Measurements from ENCODE around the gene ST6GAL1. TPM values are rescaled to one million over a fixed set of nuclear protein-coding genes. Genes with fewer than 3 reads are reported as not detected.

The ST6GAL1 gene
- polyA plus RNA-seq, 3 donors: 19.0 to 24.4 (median 20.5) TPM

DNA sequence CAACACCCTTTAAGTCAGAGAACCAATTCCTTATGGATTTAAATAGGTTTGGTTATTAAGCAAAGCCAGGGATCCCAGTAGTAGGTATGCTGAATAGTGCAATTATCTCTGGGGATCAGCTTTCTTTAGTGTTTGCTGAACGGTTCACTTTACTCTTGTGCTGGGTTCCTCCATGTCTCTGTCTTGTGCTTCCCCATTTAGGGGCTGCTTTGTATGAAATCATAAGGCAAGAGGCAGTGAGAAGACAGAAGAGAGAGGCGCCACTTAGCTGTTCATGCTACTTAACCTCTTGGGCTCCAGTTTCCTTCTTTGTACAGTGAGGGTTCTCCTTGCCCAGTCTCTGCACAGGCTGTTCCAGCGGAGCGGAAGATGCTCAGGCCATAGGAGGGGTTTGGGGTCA is 3.5 kb downstream of the ST6GAL1 start:
- Histone ChIP-seq H4K20me1 (ENCODE audit: insufficient read depth, low read length) (peaks cover 55% of the 10 kb centered on the region), H3K4me1 (ENCODE audit: control insufficient read depth in 1 of 2, insufficient read depth in 2 of 2, low read length in 2 of 2) (peaks cover 31 to 33% of the 10 kb centered on the region in 2 donors), H3K9me3 (replicated peaks in 1 of 2; ENCODE audit: control insufficient read depth in 1 of 2, insufficient read depth in 1 of 2, low read length in 2 of 2) (no peaks in the 10 kb centered on the region), H3K27me3 (ENCODE audit: control insufficient read depth in 2 of 2, insufficient read depth in 2 of 2, low read length in 2 of 2) (no peaks in the 10 kb centered on the region), H3K79me2 (ENCODE audit: insufficient read depth, low read length) (peaks cover 65% of the 10 kb centered on the region), H3K27ac (ENCODE audit: low read depth in 1 of 2, low read length in 2 of 2) (peak overlapping the region; percentile 2 to 16), H3K4me3 (replicated peaks in 1 of 3; ENCODE audit: low read depth in 2 of 3, low read length in 3 of 3) (peak overlapping the region in 1 of 3 experiments; percentile 35), H2AFZ (ENCODE audit: insufficient read depth, low read depth, low read length, poor library complexity, severe bottlenecking) (no peak overlapping the region), H3K4me2 (replicated peaks; ENCODE audit: extremely low read depth, low read length, poor library complexity, severe bottlenecking) (peak overlapping the region; percentile 10), H3K36me3 (replicated peaks in 1 of 2; ENCODE audit: control insufficient read depth in 1 of 2, insufficient read depth in 2 of 2, low read length in 2 of 2) (no peaks in the 10 kb centered on the region), H3K9ac (ENCODE audit: insufficient read depth, low read length, poor library complexity, severe bottlenecking) (no peak overlapping the region)
- H3K27me3 Mint-ChIP-seq (ENCODE audit: low read depth in 3 of 3): peaks cover 0 to 3% (median 0%) of the 10 kb centered on the region in 3 donors
- peaks cover 39% of the 10 kb centered on the region for H3K4me1 Mint-ChIP-seq
- TF ChIP-seq, protein P1, sequence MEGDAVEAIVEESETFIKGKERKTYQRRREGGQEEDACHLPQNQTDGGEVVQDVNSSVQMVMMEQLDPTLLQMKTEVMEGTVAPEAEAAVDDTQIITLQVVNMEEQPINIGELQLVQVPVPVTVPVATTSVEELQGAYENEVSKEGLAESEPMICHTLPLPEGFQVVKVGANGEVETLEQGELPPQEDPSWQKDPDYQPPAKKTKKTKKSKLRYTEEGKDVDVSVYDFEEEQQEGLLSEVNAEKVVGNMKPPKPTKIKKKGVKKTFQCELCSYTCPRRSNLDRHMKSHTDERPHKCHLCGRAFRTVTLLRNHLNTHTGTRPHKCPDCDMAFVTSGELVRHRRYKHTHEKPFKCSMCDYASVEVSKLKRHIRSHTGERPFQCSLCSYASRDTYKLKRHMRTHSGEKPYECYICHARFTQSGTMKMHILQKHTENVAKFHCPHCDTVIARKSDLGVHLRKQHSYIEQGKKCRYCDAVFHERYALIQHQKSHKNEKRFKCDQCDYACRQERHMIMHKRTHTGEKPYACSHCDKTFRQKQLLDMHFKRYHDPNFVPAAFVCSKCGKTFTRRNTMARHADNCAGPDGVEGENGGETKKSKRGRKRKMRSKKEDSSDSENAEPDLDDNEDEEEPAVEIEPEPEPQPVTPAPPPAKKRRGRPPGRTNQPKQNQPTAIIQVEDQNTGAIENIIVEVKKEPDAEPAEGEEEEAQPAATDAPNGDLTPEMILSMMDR (IDR thresholded peaks at IDR 0.05): no peak
- peaks cover 24 to 28% of the 10 kb centered on the region in 2 donors for H3K36me3 Mint-ChIP-seq
- WGBS (ENCODE audit: insufficient coverage): 0% methylated on average over 2 of the region's 4 CpGs
- intact Hi-C loops (cut with micrococcal nuclease): no loop called here
- DNase-seq: peak in 1 of 3 donors; percentile 31
- peaks cover 0 to 1% (median 0%) of the 10 kb centered on the region in 7 donors for H3K9me3 Mint-ChIP-seq
- H3K27ac Mint-ChIP-seq: peak overlapping the region in 5 of 7 donors; percentile 6 to 70 (median 42)
- H3K4me3 Mint-ChIP-seq: no peak overlapping the region

DNA sequence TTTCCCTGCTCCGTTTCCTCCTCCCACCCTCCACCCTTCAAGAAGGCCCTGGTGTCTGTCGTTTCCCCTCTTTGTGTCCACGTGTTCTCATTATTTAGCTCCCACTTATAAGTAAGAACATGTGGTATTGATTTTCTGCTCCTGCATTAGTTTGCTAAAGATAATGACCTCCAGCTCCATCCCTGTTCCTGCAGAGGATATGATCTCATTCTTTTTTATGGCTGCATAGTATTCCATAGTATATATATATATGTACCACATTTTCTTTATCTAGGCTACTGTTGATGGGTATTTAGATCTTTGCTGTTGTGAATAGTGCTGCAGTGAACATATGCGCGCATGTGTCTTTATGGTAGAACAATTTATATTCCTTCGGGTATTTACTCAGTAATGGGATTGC is 4.8 kb downstream of the ST6GAL1 start:
- H3K27ac Mint-ChIP-seq: peak overlapping the region in 1 of 7 donors; percentile 19
- no peaks in the 10 kb centered on the region for H3K27me3 Mint-ChIP-seq (ENCODE audit: low read depth in 3 of 3)
- Histone ChIP-seq H3K27ac (ENCODE audit: low read depth in 1 of 2, low read length in 2 of 2) (no peak overlapping the region), H3K79me2 (ENCODE audit: insufficient read depth, low read length) (peaks cover 76% of the 10 kb centered on the region), H4K20me1 (ENCODE audit: insufficient read depth, low read length) (peaks cover 68% of the 10 kb centered on the region), H3K4me2 (replicated peaks; ENCODE audit: extremely low read depth, low read length, poor library complexity, severe bottlenecking) (no peak overlapping the region), H3K9me3 (replicated peaks in 1 of 2; ENCODE audit: control insufficient read depth in 1 of 2, insufficient read depth in 1 of 2, low read length in 2 of 2) (no peaks in the 10 kb centered on the region), H3K9ac (ENCODE audit: insufficient read depth, low read length, poor library complexity, severe bottlenecking) (no peak overlapping the region), H3K4me3 (replicated peaks in 1 of 3; ENCODE audit: low read depth in 2 of 3, low read length in 3 of 3) (no peak overlapping the region), H3K36me3 (replicated peaks in 1 of 2; ENCODE audit: control insufficient read depth in 1 of 2, insufficient read depth in 2 of 2, low read length in 2 of 2) (no peaks in the 10 kb centered on the region), H3K4me1 (ENCODE audit: control insufficient read depth in 1 of 2, insufficient read depth in 2 of 2, low read length in 2 of 2) (peaks cover 27% of the 10 kb centered on the region in 2 donors), H2AFZ (ENCODE audit: insufficient read depth, low read depth, low read length, poor library complexity, severe bottlenecking) (no peak overlapping the region), H3K27me3 (ENCODE audit: control insufficient read depth in 2 of 2, insufficient read depth in 2 of 2, low read length in 2 of 2) (no peaks in the 10 kb centered on the region)
- peaks cover 26 to 28% of the 10 kb centered on the region in 2 donors for H3K36me3 Mint-ChIP-seq
- TF ChIP-seq, protein P1 (IDR thresholded peaks at IDR 0.05): no peak
- no peak for DNase-seq
- no CpG with 5 or more reads among the region's 6 CpGs for WGBS (ENCODE audit: insufficient coverage)
- no peak overlapping the region for H3K4me3 Mint-ChIP-seq
- intact Hi-C loops (cut with micrococcal nuclease): no loop called here
- peaks cover 0 to 1% (median 0%) of the 10 kb centered on the region in 7 donors for H3K9me3 Mint-ChIP-seq
- peaks cover 31% of the 10 kb centered on the region for H3K4me1 Mint-ChIP-seq
